Liver (tissue), 3 donors: Measurements from ENCODE around the gene ZNF689.
A peak's percentile ranks its signal among the peaks of the same experiment; 100 is the strongest.

Experiments used
- CTCF ChIP-seq: fragments of 150-350 bp; IDR thresholded peaks from 2 replicates; pipeline ENCODE4 v1.5.1; 2017; ENCODE audit warnings: improper control_type of control experiment, low read depth, low read length; ENCODE audit not compliant: missing input control
- REST ChIP-seq: IDR thresholded peaks from 2 replicates; pipeline ENCODE4 v1.6.1; 2016; ENCODE audit warnings: antibody characterized with exemption, mild to moderate bottlenecking
- TAF1 ChIP-seq: conservative IDR thresholded peaks from 2 replicates; pipeline ENCODE4 v1.6.1; 2016; ENCODE audit warnings: antibody characterized with exemption, mild to moderate bottlenecking
- YY1 ChIP-seq: IDR thresholded peaks from 2 replicates; pipeline ENCODE4 v1.6.1; 2016; ENCODE audit warnings: antibody characterized with exemption, mild to moderate bottlenecking
- donor health status: healthy.
- donor health status: healthy.

DNA sequence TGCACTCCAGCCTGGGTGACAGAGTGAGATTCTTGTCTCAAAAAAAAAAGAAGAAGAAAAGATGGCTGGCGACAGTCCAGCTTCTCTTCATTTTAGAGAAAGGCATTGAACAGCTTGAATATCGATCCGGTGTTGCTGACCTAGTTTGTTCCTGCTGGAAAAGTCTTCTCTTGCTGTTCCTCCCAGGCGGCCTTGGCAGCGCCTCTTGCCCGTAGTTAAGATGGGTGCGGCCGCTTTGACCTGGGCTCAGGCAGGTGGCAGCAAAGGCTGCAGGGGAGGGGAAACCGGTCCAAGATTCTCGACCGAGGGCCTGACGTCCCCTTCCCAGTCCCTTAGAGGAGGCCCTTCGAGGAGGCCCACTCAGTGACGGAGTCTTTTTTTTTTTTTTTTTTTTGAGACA, 48.2 kb downstream of the ZNF689 start:
- no peak for TF ChIP-seq TAF1
- no peak for TF ChIP-seq CTCF
- TF ChIP-seq YY1: peak; percentile 6
- no peak for TF ChIP-seq REST
